ENCODE results near the gene SYT14.
A peak's percentile ranks its signal among the peaks of the same experiment; 100 is the strongest.
"Not testable (repeated sequence)": the region's sequence is repeated elsewhere in the genome, so short reads cannot be mapped to it uniquely, and the experiment has no call there.

Gene SYT14

DNA sequence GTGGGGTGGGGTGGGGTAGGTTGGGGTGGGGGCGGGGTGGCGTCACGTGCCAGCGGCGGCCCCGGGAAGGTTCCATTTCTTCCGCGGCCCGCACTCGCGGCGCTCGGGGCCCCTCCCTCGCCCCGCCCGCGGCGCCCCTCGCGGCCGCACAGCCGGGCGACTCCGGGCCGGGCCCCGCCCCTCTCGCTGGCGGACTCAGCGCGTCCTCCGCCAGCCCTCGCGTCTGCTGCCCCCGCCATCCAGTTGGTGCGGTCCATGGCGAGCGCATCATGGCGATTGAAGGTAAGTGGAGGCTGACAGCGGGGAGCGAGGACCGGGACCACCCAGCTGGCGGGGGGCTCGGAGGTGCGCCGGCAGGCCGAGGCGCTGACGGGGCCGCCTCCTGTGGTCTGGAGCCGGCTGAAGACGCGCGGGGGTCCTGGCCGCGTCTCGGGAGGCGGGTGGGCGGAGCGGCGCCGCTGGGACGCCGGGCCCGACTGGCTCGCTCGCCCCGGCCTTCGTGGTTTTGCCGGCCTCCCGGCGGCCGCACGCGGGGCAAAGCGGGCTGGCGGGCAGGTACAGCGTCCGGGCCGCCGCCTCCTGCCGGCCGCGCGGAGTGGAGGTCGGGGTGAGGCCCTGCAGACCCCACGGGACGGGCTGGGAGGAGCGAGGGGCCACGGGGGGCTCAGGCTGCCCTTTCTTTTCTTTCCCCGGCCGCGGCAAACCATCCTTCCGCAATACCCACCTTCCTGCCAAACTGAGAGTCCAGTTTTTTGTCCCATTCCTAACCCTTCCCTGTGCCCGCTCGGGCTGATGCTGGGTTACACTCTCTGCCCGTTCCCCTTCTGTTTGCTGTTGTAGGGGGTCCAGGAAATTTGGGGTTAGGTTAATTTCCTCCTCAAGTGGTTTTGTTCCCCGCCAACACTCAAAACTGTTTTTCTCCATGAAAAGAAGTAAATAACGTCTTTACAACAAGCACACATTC lies at the start of gene SYT14:
SYT14 (plus strand) TSS at position 222 of the 964 bp plus-strand sequence; CDS start at position 270, 48 bp downstream.
- in situ Hi-C loops (cut with HindIII; ENCODE audit: low pct_ligation_motif_present, low pct_unique_long_range_greater_than_20kb, low sequenced_read_pairs) = no loop called here
- DNase-seq = peak; percentile 89

DNA sequence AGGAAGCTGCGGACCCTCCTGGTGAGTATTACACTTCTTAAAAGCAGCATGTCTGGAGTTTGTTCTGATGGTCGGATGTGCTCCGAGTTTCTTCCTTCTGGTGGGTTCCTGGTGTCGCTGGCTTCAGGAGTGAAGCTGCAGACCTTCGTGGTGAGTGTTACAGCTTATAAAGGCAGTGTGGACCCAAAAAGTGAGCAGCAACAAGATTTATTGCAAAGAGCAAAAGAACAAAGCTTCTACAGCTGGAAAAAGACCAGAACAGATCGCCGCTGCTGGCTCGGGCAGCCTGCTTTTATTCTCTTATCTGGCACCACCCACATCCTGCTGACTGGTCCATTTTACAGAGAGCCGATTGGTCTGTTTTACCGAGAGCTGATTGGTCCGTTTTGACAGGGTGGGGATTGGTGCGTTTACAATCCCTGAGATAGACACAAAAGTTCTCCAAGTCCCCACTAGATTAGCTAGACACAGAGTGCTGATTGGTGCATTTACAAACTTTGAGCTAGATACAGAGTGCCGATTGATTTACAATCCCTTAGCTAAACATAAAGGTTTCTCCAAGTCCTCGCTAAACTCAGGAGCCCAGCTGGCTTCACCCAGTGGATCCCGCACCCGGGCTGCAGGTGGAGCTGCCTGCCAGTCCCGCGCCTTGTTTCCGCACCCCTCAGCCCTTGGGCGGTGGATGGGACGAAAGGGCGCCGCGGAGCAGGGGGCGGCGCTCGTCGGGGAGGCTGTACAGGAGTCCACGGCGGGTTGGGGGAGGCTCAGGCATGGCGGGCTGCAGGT lies 49.5 kb upstream of the SYT14 start:
- DNase-seq; in situ Hi-C loops (cut with HindIII; ENCODE audit: low pct_ligation_motif_present, low pct_unique_long_range_greater_than_20kb, low sequenced_read_pairs): not testable (repeated sequence)

GRCh38 chr1:209889077-209889418 lies 49.0 kb upstream of the SYT14 start:
- no peak for DNase-seq
- in situ Hi-C loops (cut with HindIII; ENCODE audit: low pct_ligation_motif_present, low pct_unique_long_range_greater_than_20kb, low sequenced_read_pairs) = no loop called here

GRCh38 chr1:209890641-209891330 lies 47.2 kb upstream of the SYT14 start:
- no peak for DNase-seq
- in situ Hi-C loops (cut with HindIII; ENCODE audit: low pct_ligation_motif_present, low pct_unique_long_range_greater_than_20kb, low sequenced_read_pairs) = no loop called here

DNA sequence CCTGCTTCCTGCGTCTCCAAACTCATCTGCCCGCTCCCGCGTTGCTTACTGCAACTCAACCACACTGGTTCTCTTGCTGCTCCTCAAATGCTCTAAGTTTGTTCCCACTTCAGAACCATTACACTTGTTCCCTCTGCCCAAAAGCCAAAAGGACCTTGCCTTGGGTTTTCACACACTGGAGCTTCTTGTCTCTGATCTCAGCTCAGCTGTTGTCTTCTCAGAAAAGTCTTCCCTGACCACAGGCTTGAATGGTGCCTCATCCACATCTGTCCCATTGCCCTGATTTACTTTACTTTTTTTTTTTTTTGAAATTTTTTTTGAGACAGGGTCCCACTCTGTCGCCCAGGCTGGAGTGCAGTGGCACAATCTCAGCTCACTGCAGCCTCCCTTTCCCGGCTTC lies 44.3 kb upstream of the SYT14 start:
- DNase-seq = no peak

GRCh38 chr1:209895709-209896108 lies 42.3 kb upstream of the SYT14 start:
- DNase-seq = peak; percentile 81
- in situ Hi-C loops (cut with HindIII; ENCODE audit: low pct_ligation_motif_present, low pct_unique_long_range_greater_than_20kb, low sequenced_read_pairs) = no loop called here

More for the DNA sequence above, 44.3 kb upstream of the SYT14 start:
- in situ Hi-C loops (cut with HindIII; ENCODE audit: low pct_ligation_motif_present, low pct_unique_long_range_greater_than_20kb, low sequenced_read_pairs) = no loop called here

GRCh38 chr1:209896346-209896745 lies 41.7 kb upstream of the SYT14 start:
- DNase-seq = peak; percentile 72
- in situ Hi-C loops (cut with HindIII; ENCODE audit: low pct_ligation_motif_present, low pct_unique_long_range_greater_than_20kb, low sequenced_read_pairs) = no loop called here

GRCh38 chr1:209898271-209898670 lies 39.7 kb upstream of the SYT14 start:
- DNase-seq; in situ Hi-C loops (cut with HindIII; ENCODE audit: low pct_ligation_motif_present, low pct_unique_long_range_greater_than_20kb, low sequenced_read_pairs): not testable (repeated sequence)

DNA sequence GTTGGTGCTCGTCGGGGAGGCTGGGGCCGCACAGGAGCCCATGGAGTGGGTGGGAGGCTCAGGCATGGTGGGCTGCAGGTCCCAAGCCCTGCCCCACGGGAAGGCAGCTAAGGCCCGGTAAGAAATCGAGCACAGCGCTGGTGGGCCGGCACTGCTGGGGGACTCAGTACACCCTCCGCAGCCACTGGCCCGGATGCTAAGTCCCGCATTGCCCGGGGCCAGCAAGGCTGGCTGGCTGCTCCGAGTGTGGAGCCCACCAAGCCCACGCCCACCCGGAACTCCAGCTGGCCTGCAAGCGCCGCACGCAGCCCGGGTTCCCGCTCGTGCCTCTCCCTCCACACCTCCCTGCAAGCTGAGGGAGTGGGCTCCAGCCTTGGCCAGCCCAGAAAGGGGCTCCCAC lies 39.2 kb upstream of the SYT14 start:
- DNase-seq; in situ Hi-C loops (cut with HindIII; ENCODE audit: low pct_ligation_motif_present, low pct_unique_long_range_greater_than_20kb, low sequenced_read_pairs): not testable (repeated sequence)

DNA sequence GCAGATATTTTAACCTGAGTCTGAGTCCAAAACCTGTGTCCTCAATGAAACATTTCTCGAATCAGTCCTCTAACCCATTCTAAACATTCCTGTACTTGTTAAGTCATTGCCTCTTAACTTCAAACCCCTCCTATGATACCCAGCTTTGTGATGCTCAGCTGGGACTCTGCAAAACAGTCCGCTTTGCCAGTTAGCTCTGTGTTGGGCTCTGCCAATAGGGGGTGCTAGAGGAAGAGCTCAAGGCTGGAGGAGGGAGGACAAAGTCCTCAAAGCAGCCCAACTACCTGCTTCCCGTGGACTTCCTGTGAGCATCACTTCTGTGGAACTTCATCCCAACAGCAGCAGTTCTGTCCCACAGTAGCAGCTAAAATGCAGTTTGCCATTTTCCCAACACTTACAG lies 38.1 kb upstream of the SYT14 start:
- DNase-seq = peak; percentile 71
- in situ Hi-C loops (cut with HindIII; ENCODE audit: low pct_ligation_motif_present, low pct_unique_long_range_greater_than_20kb, low sequenced_read_pairs) = no loop called here

GRCh38 chr1:209900734-209901133 lies 37.3 kb upstream of the SYT14 start:
- DNase-seq = peak; percentile 87
- in situ Hi-C loops (cut with HindIII; ENCODE audit: low pct_ligation_motif_present, low pct_unique_long_range_greater_than_20kb, low sequenced_read_pairs) = no loop called here

DNA sequence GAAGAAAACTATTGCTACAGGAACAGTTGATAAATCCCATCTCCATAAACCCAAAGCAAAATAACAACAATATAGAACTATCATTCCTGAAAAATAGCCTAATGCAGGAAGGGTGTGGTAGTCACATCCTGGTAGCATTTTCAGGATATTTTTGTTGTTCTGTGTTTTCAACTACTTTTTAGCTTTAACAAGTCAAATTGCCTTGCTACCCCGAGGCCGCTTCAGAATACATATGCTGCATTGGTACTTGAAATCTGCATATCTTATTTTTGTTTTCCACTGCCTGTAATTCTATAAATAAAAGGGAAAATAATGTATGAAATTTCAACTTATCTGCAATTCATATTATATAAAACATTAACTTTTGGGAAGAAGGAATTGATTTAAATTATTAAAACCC lies 36.8 kb upstream of the SYT14 start:
- DNase-seq = no peak
- in situ Hi-C loops (cut with HindIII; ENCODE audit: low pct_ligation_motif_present, low pct_unique_long_range_greater_than_20kb, low sequenced_read_pairs) = no loop called here

DNA sequence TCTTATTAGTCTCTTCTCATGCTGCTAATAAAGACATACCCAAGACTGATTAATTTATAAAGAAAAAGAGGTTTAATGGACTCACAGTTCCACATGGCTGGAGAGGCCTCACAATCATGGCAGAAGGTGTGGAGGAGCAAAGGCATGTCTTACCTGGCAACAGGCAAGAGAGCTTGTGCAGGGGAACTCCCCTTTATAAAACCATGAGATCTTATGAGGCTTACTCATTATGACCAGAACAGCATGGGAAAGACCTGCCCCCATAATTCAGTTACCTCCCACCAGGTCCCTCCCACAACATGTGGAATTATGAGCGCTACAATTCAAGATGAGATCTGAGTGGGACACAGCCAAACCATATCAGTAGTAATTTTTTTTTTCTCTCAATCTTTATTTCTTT lies 33.2 kb upstream of the SYT14 start:
- DNase-seq; in situ Hi-C loops (cut with HindIII; ENCODE audit: low pct_ligation_motif_present, low pct_unique_long_range_greater_than_20kb, low sequenced_read_pairs): not testable (repeated sequence)

DNA sequence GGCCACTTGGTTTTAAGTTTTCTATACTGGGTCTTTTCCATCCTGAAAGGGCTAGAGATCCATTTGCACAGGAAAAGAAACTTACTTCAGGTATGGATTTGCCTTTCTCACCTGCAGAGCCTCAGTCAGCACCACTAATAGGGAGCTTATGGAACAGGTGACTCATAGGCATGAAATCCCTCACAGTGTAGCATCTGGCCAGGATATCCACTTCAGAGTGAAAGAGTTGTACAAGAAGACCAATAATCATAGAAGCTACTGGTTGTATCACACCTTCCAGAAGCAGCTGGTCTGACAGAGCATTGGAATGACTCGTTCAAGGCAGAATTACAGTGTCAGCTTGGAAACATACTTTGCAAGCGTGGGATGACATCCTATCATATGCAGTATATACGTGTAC lies 26.3 kb upstream of the SYT14 start:
- no peak for DNase-seq
- in situ Hi-C loops (cut with HindIII; ENCODE audit: low pct_ligation_motif_present, low pct_unique_long_range_greater_than_20kb, low sequenced_read_pairs) = no loop called here

DNA sequence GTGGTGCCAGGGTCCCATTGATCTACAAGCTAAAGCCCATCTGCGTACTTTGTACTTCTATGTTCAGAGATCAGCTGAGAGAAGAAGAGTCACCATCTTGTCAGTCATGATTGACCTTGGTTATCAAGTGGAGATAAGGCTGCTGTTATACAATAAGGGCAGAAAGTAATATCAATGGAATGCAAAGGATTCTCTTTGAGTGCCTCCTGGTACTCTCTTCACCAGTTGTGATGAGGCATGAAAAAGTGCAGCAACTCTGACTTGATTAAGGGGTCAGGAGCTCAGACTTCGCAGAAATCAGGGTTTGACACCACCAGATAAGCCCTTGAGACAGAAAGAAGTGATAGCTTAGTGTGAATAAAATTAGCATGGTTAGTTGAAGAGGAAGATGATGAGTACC lies 25.7 kb upstream of the SYT14 start:
- no peak for DNase-seq
- in situ Hi-C loops (cut with HindIII; ENCODE audit: low pct_ligation_motif_present, low pct_unique_long_range_greater_than_20kb, low sequenced_read_pairs) = no loop called here

- in situ Hi-C loops (cut with HindIII; ENCODE audit: low pct_ligation_motif_present, low pct_unique_long_range_greater_than_20kb, low sequenced_read_pairs); DNase-seq: not testable (repeated sequence)
Measured at GRCh38 chr1:209919637-209920036, 18.4 kb upstream of the SYT14 start.

GRCh38 chr1:209920844-209921243 lies 17.2 kb upstream of the SYT14 start:
- in situ Hi-C loops (cut with HindIII; ENCODE audit: low pct_ligation_motif_present, low pct_unique_long_range_greater_than_20kb, low sequenced_read_pairs) = no loop called here

GRCh38 chr1:209924390-209924789 lies 13.6 kb upstream of the SYT14 start:
- in situ Hi-C loops (cut with HindIII; ENCODE audit: low pct_ligation_motif_present, low pct_unique_long_range_greater_than_20kb, low sequenced_read_pairs) = no loop called here
- no peak for DNase-seq

More at GRCh38 chr1:209920844-209921243, 17.2 kb upstream of the SYT14 start:
- no peak for DNase-seq

- DNase-seq = peak; percentile 24
- in situ Hi-C loops (cut with HindIII; ENCODE audit: low pct_ligation_motif_present, low pct_unique_long_range_greater_than_20kb, low sequenced_read_pairs) = no loop called here
Measured at GRCh38 chr1:209926045-209926444, 12.0 kb upstream of the SYT14 start.

All from ACHN (cell line).